Panc1 (cell line): ENCODE data around the gene MARCHF3.

Experiments
- POLR2AphosphoS5 ChIP-seq: IDR thresholded peaks from 2 replicates; pipeline ENCODE4 v1.6.1; 2012; ENCODE audit warnings: mild to moderate bottlenecking, low read depth, low read length, moderate library complexity
- TF ChIP-seq, protein P1 (sequence below), 2 experiments: IDR thresholded peaks; 2 replicates each; pipeline ENCODE4 v1.6.1; 2011 to 2012; ENCODE audit warnings: low read depth in 2 of 2, control low read depth in 1 of 2, low read length in 1 of 2, mild to moderate bottlenecking in 1 of 2, moderate library complexity in 1 of 2; ENCODE audit not compliant: insufficient read depth in 1 of 2
- TF ChIP-seq, protein P2 (sequence below): fragments of 450-650 bp; IDR thresholded peaks from 2 replicates; pipeline ENCODE4 v1.5.1; 2017; ENCODE audit warnings: mild to moderate bottlenecking

DNA sequence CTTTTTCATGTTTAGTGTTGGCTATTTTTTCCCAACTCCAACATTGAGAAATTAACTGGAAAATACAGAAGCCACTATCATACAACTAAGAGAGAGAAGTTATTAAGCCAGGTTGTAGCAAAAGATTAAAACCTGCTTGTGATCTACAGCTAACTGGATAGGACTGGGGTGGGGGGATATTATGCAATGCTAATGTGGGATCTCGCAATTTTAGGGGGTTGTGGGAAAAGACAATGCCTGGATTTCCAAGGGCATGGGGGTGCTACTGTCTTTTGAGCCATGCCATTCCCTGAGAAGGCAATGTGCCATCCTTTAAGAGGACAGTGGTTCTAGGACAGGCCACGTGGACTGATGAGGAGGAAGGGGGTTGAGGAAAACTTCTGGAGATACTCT is 46.5 kb downstream of the MARCHF3 start:
- TF ChIP-seq, protein P1, sequence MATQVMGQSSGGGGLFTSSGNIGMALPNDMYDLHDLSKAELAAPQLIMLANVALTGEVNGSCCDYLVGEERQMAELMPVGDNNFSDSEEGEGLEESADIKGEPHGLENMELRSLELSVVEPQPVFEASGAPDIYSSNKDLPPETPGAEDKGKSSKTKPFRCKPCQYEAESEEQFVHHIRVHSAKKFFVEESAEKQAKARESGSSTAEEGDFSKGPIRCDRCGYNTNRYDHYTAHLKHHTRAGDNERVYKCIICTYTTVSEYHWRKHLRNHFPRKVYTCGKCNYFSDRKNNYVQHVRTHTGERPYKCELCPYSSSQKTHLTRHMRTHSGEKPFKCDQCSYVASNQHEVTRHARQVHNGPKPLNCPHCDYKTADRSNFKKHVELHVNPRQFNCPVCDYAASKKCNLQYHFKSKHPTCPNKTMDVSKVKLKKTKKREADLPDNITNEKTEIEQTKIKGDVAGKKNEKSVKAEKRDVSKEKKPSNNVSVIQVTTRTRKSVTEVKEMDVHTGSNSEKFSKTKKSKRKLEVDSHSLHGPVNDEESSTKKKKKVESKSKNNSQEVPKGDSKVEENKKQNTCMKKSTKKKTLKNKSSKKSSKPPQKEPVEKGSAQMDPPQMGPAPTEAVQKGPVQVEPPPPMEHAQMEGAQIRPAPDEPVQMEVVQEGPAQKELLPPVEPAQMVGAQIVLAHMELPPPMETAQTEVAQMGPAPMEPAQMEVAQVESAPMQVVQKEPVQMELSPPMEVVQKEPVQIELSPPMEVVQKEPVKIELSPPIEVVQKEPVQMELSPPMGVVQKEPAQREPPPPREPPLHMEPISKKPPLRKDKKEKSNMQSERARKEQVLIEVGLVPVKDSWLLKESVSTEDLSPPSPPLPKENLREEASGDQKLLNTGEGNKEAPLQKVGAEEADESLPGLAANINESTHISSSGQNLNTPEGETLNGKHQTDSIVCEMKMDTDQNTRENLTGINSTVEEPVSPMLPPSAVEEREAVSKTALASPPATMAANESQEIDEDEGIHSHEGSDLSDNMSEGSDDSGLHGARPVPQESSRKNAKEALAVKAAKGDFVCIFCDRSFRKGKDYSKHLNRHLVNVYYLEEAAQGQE (IDR thresholded peaks at IDR 0.05; ENCODE audit: insufficient read depth in 1 of 2, low read depth in 2 of 2, low read length in 1 of 2) = no peak
- TF ChIP-seq, protein P2, sequence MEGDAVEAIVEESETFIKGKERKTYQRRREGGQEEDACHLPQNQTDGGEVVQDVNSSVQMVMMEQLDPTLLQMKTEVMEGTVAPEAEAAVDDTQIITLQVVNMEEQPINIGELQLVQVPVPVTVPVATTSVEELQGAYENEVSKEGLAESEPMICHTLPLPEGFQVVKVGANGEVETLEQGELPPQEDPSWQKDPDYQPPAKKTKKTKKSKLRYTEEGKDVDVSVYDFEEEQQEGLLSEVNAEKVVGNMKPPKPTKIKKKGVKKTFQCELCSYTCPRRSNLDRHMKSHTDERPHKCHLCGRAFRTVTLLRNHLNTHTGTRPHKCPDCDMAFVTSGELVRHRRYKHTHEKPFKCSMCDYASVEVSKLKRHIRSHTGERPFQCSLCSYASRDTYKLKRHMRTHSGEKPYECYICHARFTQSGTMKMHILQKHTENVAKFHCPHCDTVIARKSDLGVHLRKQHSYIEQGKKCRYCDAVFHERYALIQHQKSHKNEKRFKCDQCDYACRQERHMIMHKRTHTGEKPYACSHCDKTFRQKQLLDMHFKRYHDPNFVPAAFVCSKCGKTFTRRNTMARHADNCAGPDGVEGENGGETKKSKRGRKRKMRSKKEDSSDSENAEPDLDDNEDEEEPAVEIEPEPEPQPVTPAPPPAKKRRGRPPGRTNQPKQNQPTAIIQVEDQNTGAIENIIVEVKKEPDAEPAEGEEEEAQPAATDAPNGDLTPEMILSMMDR = no peak
- no peak for TF ChIP-seq POLR2AphosphoS5
